GM12892 (cell line): ENCODE data around the gene TTC21A.

Experiments used
- POLR2A ChIP-seq: IDR thresholded peaks from 2 replicates; pipeline ENCODE4 v1.6.1; 2011; ENCODE audit warnings: low read depth, low read length, control low read depth
- POLR2AphosphoS5 ChIP-seq: IDR thresholded peaks from 2 replicates; pipeline ENCODE4 v1.6.1; 2011; ENCODE audit warnings: low read depth, low read length, control low read depth
- TAF1 ChIP-seq: IDR thresholded peaks from 2 replicates; pipeline ENCODE4 v1.6.1; 2011; ENCODE audit warnings: low read depth, mild to moderate bottlenecking, control low read depth, low read length, borderline replicate concordance

GRCh38 chr3:39164414-39164813 lies 56.9 kb downstream of the TTC21A start:
- TF ChIP-seq TAF1 (no peak), POLR2A (no peak), POLR2AphosphoS5 (no peak)
